DOHH2 (cell line): Measurements from ENCODE around the gene NFATC3.

Source experiments
- CTCF ChIP-seq: fragments of 200-600 bp; sonication (generic); IDR thresholded peaks from one replicate; pipeline ENCODE4 v1.5.1; 2014; ENCODE audit warnings: antibody characterized with exemption, mild to moderate bottlenecking, low read depth, low read length; ENCODE audit not compliant: poor library complexity, severe bottlenecking
- EZH2phosphoT487 ChIP-seq: fragments of 200-600 bp; sonication (generic); IDR thresholded peaks from 2 replicates; pipeline ENCODE4 v1.6.1; 2017; ENCODE audit warnings: borderline replicate concordance, mild to moderate bottlenecking, antibody characterized with exemption, low read length, moderate library complexity, mixed read lengths

GRCh38 chr16:68090130-68090529 lies 5.0 kb downstream of the NFATC3 start:
- TF ChIP-seq CTCF (no peak), EZH2phosphoT487 (no peak)
